ENCODE measurements around the gene CNIH1. TPM values are rescaled to one million over a fixed set of nuclear protein-coding genes. Genes with fewer than 3 reads are reported as not detected.

CNIH1 gene
- total and polyA plus RNA-seq, 2 of the 13 experiments (the other 11 are each of a cell fraction or from before 2014, with no cell fraction given), result 166 to 421 TPM

DNA sequence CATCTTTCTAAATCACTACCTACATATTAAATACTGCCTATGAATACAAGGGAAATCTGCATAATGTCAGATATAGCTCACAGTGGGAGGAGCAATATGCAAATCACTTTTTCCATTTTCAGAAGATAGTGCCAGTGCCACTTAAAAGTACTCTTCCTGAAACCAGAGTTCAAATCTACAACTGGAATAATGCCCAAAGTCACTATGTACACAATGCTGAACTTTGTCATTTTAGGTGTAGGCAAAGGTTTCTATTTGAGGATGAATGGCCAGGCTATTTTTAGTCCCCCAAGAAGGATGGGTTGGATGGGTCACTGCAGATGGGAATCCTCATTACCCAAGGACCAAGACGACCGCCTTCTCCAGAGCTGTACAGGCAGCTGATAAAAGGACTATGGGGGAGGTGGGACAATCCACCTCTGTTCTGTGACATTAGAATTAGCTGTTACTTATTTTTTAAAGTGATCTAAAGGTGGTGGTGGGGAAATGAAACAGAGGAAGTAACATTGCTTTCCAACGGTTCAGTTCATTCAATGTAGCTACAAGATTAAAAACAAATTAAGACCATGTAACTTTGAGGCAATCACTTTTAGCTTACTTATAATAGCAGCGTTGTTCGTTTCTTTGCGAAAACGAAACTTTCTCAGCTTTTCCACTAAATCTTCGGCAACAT lies 42.0 kb upstream of the CNIH1 start (continued):
- TF ChIP-seq, protein P1, sequence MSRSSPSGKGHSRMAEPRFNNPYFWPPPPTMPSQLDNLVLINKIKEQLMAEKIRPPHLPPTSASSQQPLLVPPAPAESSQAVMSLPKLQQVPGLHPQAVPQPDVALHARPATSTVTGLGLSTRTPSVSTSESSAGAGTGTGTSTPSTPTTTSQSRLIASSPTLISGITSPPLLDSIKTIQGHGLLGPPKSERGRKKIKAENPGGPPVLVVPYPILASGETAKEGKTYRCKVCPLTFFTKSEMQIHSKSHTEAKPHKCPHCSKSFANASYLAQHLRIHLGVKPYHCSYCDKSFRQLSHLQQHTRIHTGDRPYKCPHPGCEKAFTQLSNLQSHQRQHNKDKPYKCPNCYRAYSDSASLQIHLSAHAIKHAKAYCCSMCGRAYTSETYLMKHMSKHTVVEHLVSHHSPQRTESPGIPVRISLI (CRISPR knock-in tag; IDR thresholded peaks at IDR 0.05; ENCODE audit: borderline replicate concordance), result no peak
- TF ChIP-seq HDAC2 (CRISPR knock-in tag; IDR thresholded peaks at IDR 0.05) (peak; percentile 65; the same call in 1 of the 2 replicates), ZBTB43 (CRISPR knock-in tag; conservative IDR thresholded peaks at IDR 0.05) (0 out of 2 replicates have a peak, but pooled peaks have one; percentile 44), ZNF747 (CRISPR knock-in tag; IDR thresholded peaks at IDR 0.05; ENCODE audit: borderline replicate concordance) (no peak), CHD4 (IDR thresholded peaks at IDR 0.05; ENCODE audit: borderline replicate concordance, low read length) (peak; percentile 40; the same call in 1 of the 2 replicates), ZFP36L2 (CRISPR knock-in tag; IDR thresholded peaks at IDR 0.05) (no peak), ISL2 (CRISPR knock-in tag; IDR thresholded peaks at IDR 0.05) (0 out of 2 replicates have a peak, but pooled peaks have one; percentile 37), PITX1 (CRISPR knock-in tag; IDR thresholded peaks at IDR 0.05) (peak; percentile 39; the same call in 1 of the 2 replicates), KLF6 (CRISPR knock-in tag; IDR thresholded peaks at IDR 0.05) (no peak), ZNF251 (CRISPR knock-in tag; IDR thresholded peaks at IDR 0.05) (no peak), KDM6A (CRISPR knock-in tag; IDR thresholded peaks at IDR 0.05; ENCODE audit: low read depth) (peak; percentile 60; the same call in 1 of the 2 replicates), ZGPAT (CRISPR knock-in tag; IDR thresholded peaks at IDR 0.05) (0 out of 2 replicates have a peak, but pooled peaks have one; percentile 40)
- TF ChIP-seq, protein P2, sequence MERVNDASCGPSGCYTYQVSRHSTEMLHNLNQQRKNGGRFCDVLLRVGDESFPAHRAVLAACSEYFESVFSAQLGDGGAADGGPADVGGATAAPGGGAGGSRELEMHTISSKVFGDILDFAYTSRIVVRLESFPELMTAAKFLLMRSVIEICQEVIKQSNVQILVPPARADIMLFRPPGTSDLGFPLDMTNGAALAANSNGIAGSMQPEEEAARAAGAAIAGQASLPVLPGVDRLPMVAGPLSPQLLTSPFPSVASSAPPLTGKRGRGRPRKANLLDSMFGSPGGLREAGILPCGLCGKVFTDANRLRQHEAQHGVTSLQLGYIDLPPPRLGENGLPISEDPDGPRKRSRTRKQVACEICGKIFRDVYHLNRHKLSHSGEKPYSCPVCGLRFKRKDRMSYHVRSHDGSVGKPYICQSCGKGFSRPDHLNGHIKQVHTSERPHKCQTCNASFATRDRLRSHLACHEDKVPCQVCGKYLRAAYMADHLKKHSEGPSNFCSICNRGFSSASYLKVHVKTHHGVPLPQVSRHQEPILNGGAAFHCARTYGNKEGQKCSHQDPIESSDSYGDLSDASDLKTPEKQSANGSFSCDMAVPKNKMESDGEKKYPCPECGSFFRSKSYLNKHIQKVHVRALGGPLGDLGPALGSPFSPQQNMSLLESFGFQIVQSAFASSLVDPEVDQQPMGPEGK (CRISPR knock-in tag; IDR thresholded peaks at IDR 0.05), result peak; percentile 26; the same call in 1 of the 2 replicates
- TF ChIP-seq, protein P3, sequence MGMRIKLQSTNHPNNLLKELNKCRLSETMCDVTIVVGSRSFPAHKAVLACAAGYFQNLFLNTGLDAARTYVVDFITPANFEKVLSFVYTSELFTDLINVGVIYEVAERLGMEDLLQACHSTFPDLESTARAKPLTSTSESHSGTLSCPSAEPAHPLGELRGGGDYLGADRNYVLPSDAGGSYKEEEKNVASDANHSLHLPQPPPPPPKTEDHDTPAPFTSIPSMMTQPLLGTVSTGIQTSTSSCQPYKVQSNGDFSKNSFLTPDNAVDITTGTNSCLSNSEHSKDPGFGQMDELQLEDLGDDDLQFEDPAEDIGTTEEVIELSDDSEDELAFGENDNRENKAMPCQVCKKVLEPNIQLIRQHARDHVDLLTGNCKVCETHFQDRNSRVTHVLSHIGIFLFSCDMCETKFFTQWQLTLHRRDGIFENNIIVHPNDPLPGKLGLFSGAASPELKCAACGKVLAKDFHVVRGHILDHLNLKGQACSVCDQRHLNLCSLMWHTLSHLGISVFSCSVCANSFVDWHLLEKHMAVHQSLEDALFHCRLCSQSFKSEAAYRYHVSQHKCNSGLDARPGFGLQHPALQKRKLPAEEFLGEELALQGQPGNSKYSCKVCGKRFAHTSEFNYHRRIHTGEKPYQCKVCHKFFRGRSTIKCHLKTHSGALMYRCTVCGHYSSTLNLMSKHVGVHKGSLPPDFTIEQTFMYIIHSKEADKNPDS (CRISPR knock-in tag; IDR thresholded peaks at IDR 0.05), result 0 out of 2 replicates have a peak, but pooled peaks have one; percentile 49
- TF ChIP-seq, protein P4, sequence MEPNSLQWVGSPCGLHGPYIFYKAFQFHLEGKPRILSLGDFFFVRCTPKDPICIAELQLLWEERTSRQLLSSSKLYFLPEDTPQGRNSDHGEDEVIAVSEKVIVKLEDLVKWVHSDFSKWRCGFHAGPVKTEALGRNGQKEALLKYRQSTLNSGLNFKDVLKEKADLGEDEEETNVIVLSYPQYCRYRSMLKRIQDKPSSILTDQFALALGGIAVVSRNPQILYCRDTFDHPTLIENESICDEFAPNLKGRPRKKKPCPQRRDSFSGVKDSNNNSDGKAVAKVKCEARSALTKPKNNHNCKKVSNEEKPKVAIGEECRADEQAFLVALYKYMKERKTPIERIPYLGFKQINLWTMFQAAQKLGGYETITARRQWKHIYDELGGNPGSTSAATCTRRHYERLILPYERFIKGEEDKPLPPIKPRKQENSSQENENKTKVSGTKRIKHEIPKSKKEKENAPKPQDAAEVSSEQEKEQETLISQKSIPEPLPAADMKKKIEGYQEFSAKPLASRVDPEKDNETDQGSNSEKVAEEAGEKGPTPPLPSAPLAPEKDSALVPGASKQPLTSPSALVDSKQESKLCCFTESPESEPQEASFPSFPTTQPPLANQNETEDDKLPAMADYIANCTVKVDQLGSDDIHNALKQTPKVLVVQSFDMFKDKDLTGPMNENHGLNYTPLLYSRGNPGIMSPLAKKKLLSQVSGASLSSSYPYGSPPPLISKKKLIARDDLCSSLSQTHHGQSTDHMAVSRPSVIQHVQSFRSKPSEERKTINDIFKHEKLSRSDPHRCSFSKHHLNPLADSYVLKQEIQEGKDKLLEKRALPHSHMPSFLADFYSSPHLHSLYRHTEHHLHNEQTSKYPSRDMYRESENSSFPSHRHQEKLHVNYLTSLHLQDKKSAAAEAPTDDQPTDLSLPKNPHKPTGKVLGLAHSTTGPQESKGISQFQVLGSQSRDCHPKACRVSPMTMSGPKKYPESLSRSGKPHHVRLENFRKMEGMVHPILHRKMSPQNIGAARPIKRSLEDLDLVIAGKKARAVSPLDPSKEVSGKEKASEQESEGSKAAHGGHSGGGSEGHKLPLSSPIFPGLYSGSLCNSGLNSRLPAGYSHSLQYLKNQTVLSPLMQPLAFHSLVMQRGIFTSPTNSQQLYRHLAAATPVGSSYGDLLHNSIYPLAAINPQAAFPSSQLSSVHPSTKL (CRISPR knock-in tag; IDR thresholded peaks at IDR 0.05), result peak; percentile 87

All from HepG2 (cell line).